Smooth muscle cell (in vitro differentiated cells): Measurements from ENCODE around the gene SLC39A10. TPM values are rescaled to one million over a fixed set of nuclear protein-coding genes. Genes with fewer than 3 reads are reported as not detected.
A peak's percentile ranks its signal among the peaks of the same experiment; 100 is the strongest.
"Not testable (repeated sequence)": the region's sequence is repeated elsewhere in the genome, so short reads cannot be mapped to it uniquely, and the experiment has no call there.

Experiments used
- DNase-seq: peaks from one replicate; lab custom pipeline; 2025; ENCODE audit not compliant: unreplicated experiment; lab: John Stamatoyannopoulos, UW
- H2AFZ ChIP-seq: fragments of 200-600 bp; sonication (generic); 2 replicates; pipeline ENCODE4 v1.6.0; 2016; ENCODE audit warnings: antibody characterized with exemption, low read depth, mild to moderate bottlenecking
- H3F3A ChIP-seq: fragments of 200-600 bp; sonication (generic); 2 replicates; pipeline ENCODE4 v1.6.0; 2017; ENCODE audit warnings: antibody characterized with exemption, low read depth
- H3K27ac ChIP-seq: fragments of 200-600 bp; sonication (generic); 2 replicates; pipeline ENCODE4 v1.5.1; 2016; ENCODE audit warnings: low read depth, mild to moderate bottlenecking
- H3K27me3 ChIP-seq: fragments of 200-600 bp; sonication (generic); 2 replicates; pipeline ENCODE4 v1.6.1; 2016; ENCODE audit warnings: low read depth, mild to moderate bottlenecking
- H3K36me3 ChIP-seq: fragments of 200-600 bp; sonication (generic); 2 replicates; pipeline ENCODE4 v1.5.1; 2016; ENCODE audit warnings: low read depth
- H3K4me1 ChIP-seq: fragments of 200-600 bp; sonication (generic); 2 replicates; pipeline ENCODE4 v1.5.1; 2016; ENCODE audit warnings: low read depth
- H3K4me2 ChIP-seq: fragments of 200-600 bp; sonication (generic); 2 replicates; pipeline ENCODE4 v1.6.0; 2016; ENCODE audit warnings: mild to moderate bottlenecking
- H3K4me3 ChIP-seq: fragments of 200-600 bp; sonication (generic); 2 replicates; pipeline ENCODE4 v1.5.1; 2016; ENCODE audit warnings: mild to moderate bottlenecking
- H3K79me2 ChIP-seq: fragments of 200-600 bp; sonication (generic); 2 replicates; pipeline ENCODE4 v1.6.0; 2016; ENCODE audit warnings: low read depth, mild to moderate bottlenecking
- H3K9ac ChIP-seq: fragments of 200-600 bp; sonication (generic); 2 replicates; pipeline ENCODE4 v1.6.0; 2016; ENCODE audit warnings: low read depth
- H3K9me3 ChIP-seq: fragments of 200-600 bp; sonication (generic); replicated peaks from 2 replicates; pipeline ENCODE4 v1.5.1; 2016; ENCODE audit warnings: low read depth
- H4K20me1 ChIP-seq: fragments of 200-600 bp; sonication (generic); 2 replicates; pipeline ENCODE4 v1.6.0; 2016; ENCODE audit warnings: low read depth
- WGBS: methylation state at CpG from one replicate; pipeline ENCODE4 v1.1.7; 2016; ENCODE audit warnings: low lambda C conversion rate; 5-methylcytosine and 5-hydroxymethylcytosine counted together
- polyA plus RNA-seq: library from polyadenylated mRNA; unstranded; fragments of >200 nt; fragmentation: Nextera tagmentation; extraction: Ambion mirVana; gene quantifications from 2 replicates; pipeline ENCODE4 v1.2.1, GENCODE V29; 2016
- total RNA-seq: library from RNA; depleted of rRNA; stranded (reverse); fragments of >200 nt; gene quantifications from 2 replicates; pipeline ENCODE4 v1.2.3, GENCODE V29; 2014
- TF ChIP-seq, protein P1 (sequence below): fragments of 200-600 bp; sonication (generic); IDR thresholded peaks from 2 replicates; pipeline ENCODE4 v1.5.1; 2017; ENCODE audit warnings: borderline replicate concordance, mild to moderate bottlenecking, antibody characterized with exemption; ENCODE audit not compliant: insufficient read depth, poor library complexity, severe bottlenecking

SLC39A10 gene
- total and polyA plus RNA-seq, 2 experiments from 2014 or later: 15.6 to 81.2 TPM

DNA sequence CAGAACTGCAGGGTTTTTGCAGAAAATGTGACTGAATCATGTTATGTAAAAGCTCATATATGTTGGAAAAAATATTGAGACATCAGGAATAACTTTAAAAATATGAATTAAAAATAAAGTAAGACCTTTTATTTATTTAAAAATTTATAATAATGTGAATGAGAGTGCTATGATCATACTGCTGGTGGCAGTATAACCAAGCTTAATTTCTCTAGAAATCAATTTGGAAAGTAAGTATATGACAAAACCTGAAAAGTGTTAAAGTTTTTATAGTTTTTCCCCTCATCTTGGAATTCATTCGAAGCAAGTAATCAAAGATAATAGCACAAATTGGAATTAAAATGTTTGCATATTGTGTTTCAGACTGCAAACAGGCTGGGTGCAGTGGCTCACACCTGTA lies 7.5 kb downstream of the SLC39A10 start:
- Histone ChIP-seq H3K36me3 (no peaks in the 10 kb centered on the region), H4K20me1 (peaks cover 93% of the 10 kb centered on the region), H3K27ac (no peak overlapping the region), H3K9ac (no peak overlapping the region), H3F3A (no peaks in the 10 kb centered on the region), H3K4me2 (no peak overlapping the region), H2AFZ (no peak overlapping the region), H3K27me3 (no peaks in the 10 kb centered on the region), H3K4me3 (no peak overlapping the region), H3K4me1 (peaks cover 17% of the 10 kb centered on the region), H3K79me2 (peaks cover 89% of the 10 kb centered on the region), H3K9me3 (no peaks in the 10 kb centered on the region)
- DNase-seq: no peak
- 93% methylated on average over 1 of the region's 1 CpG for WGBS
- TF ChIP-seq, protein P1, sequence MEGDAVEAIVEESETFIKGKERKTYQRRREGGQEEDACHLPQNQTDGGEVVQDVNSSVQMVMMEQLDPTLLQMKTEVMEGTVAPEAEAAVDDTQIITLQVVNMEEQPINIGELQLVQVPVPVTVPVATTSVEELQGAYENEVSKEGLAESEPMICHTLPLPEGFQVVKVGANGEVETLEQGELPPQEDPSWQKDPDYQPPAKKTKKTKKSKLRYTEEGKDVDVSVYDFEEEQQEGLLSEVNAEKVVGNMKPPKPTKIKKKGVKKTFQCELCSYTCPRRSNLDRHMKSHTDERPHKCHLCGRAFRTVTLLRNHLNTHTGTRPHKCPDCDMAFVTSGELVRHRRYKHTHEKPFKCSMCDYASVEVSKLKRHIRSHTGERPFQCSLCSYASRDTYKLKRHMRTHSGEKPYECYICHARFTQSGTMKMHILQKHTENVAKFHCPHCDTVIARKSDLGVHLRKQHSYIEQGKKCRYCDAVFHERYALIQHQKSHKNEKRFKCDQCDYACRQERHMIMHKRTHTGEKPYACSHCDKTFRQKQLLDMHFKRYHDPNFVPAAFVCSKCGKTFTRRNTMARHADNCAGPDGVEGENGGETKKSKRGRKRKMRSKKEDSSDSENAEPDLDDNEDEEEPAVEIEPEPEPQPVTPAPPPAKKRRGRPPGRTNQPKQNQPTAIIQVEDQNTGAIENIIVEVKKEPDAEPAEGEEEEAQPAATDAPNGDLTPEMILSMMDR: peak; percentile 11

DNA sequence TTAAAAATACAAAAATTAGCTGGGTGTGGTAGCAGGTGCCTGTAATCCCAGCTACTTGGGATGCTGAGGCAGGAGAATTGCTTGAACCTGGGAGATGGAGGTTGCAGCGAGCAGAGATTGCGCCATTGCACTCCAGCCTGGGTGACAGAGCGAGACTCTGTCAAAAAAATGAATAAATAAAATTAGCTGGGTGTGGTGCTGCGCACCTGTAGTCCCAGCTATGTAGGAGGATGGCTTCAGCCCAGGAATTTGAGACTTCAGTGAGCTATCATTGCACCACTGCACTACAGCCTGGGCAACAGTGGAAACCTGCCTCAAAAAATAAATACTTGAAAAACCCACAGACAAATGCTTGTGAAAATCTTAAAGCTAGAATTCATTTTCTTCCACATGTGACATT lies 8.1 kb downstream of the SLC39A10 start:
- not testable (repeated sequence) for H3K27ac ChIP-seq, H3K27me3 ChIP-seq, H3K9me3 ChIP-seq, DNase-seq, H3K4me2 ChIP-seq, H3K9ac ChIP-seq, H3K4me3 ChIP-seq, H2AFZ ChIP-seq, H3K36me3 ChIP-seq, H3F3A ChIP-seq
- 100% methylated on average over 4 of the region's 4 CpGs for WGBS
- peaks cover 92% of the 10 kb centered on the region for H4K20me1 ChIP-seq
- peaks cover 89% of the 10 kb centered on the region for H3K79me2 ChIP-seq
- H3K4me1 ChIP-seq: peaks cover 11% of the 10 kb centered on the region

DNA sequence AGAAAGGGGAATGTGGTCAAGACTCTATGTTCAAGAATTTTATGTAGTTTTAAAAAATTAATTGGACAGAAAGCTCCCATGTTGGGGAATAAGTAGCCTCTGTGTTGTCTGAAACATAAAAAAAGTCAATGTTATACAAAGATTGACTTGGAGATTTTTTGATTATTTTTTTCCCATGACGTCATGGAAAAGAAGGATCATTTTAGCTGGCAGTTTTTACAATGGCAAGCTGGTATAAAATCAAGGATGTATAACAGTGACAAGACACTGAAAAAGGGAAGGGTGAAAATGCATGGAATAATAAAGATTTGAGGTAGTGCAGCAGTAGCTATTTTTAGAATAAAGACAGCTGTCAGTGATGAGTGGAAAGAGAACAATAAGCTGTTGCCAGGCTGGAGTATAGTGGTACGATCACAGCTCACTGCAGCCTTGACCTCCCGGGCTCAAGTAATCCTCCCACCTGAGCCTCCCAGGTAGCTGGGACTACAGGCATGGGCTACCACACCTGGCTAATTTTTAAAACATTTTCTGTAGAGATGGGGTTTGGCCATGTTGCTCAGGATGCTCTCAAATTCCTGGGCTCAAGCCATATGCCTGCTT lies 9.2 kb downstream of the SLC39A10 start:
- TF ChIP-seq, protein P1: no peak
- H3K4me3 ChIP-seq: no peak overlapping the region
- H3F3A ChIP-seq: no peaks in the 10 kb centered on the region
- peaks cover 91% of the 10 kb centered on the region for H4K20me1 ChIP-seq
- no peaks in the 10 kb centered on the region for H3K36me3 ChIP-seq
- no peak overlapping the region for H3K27ac ChIP-seq
- WGBS: 86% methylated on average over 3 of the region's 3 CpGs
- no peak for DNase-seq
- peaks cover 88% of the 10 kb centered on the region for H3K79me2 ChIP-seq
- no peak overlapping the region for H2AFZ ChIP-seq
- no peak overlapping the region for H3K4me2 ChIP-seq
- no peaks in the 10 kb centered on the region for H3K9me3 ChIP-seq
- peaks cover 5% of the 10 kb centered on the region for H3K4me1 ChIP-seq
- no peaks in the 10 kb centered on the region for H3K27me3 ChIP-seq
- no peak overlapping the region for H3K9ac ChIP-seq

DNA sequence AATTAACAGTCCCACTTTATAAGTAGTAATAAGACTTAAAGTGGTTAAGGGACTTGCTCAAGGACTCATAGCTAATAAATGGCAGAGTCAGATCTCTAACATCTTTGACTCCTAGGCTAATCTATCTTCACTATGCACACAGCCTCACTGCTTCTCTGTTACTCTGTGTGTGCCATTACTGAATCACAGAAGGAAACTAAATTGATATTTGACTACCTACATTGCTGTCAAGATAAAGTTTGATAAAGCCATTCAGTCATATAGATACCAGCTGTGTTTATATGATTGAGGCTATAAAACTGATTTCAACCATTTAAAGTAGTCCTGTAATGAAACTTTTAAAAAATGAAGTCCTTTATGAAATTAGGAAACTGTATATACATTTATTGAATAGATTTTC lies 10.9 kb downstream of the SLC39A10 start:
- no peaks in the 10 kb centered on the region for H3K27me3 ChIP-seq
- no peak for DNase-seq
- H3K9ac ChIP-seq: no peak overlapping the region
- H3K4me3 ChIP-seq: no peak overlapping the region
- H3F3A ChIP-seq: no peaks in the 10 kb centered on the region
- peaks cover 5% of the 10 kb centered on the region for H3K4me1 ChIP-seq
- H3K79me2 ChIP-seq: peaks cover 78% of the 10 kb centered on the region
- no peak overlapping the region for H2AFZ ChIP-seq
- H3K36me3 ChIP-seq: no peaks in the 10 kb centered on the region
- H3K27ac ChIP-seq: no peak overlapping the region
- TF ChIP-seq, protein P1: no peak
- H3K4me2 ChIP-seq: no peak overlapping the region
- peaks cover 82% of the 10 kb centered on the region for H4K20me1 ChIP-seq
- H3K9me3 ChIP-seq: no peaks in the 10 kb centered on the region
